ENCODE data around the gene PCBD1. TPM values are rescaled to one million over a fixed set of nuclear protein-coding genes. Genes with fewer than 3 reads are reported as not detected.

Gene PCBD1
- polyA plus RNA-seq, 3 donors = 18.0 to 28.3 (median 21.3) TPM

DNA sequence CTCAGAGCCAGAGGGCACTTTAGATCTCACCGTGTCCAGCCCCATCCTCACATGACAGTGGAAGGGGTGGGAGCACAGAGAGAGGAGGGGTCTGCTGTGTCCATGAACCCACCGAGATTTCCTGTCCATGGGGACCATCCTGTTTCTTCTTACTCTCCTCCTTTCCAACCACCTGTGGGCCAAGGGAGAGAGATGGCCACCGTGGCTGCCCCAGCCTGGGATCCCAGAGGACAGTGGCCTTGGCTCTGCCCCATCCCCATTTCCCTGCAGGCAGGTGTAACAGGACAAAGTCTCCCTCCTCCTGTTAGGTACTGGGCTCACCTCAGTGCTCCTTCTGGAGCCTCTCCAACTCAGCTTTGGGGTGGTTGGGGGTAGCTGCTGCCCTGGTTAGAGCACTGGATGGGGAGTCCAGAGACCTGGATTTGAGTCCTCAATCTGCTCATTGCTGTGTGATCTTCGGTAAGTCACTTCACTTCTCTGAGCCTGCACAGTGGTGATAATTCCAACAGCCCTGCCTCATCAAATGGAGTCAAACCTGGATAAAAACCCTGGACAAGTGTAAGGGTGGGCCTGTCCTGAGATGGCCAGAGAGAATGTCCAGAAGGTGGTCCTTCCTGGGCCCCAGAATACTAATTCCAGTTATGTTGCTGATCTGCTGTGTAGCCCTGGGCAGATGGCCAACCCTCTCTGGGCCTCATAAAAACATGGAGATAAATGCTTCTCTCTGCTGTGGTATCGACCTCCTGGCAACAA is 17.8 kb upstream of the PCBD1 start:
- no peak overlapping the region for H3K27ac Mint-ChIP-seq

DNA sequence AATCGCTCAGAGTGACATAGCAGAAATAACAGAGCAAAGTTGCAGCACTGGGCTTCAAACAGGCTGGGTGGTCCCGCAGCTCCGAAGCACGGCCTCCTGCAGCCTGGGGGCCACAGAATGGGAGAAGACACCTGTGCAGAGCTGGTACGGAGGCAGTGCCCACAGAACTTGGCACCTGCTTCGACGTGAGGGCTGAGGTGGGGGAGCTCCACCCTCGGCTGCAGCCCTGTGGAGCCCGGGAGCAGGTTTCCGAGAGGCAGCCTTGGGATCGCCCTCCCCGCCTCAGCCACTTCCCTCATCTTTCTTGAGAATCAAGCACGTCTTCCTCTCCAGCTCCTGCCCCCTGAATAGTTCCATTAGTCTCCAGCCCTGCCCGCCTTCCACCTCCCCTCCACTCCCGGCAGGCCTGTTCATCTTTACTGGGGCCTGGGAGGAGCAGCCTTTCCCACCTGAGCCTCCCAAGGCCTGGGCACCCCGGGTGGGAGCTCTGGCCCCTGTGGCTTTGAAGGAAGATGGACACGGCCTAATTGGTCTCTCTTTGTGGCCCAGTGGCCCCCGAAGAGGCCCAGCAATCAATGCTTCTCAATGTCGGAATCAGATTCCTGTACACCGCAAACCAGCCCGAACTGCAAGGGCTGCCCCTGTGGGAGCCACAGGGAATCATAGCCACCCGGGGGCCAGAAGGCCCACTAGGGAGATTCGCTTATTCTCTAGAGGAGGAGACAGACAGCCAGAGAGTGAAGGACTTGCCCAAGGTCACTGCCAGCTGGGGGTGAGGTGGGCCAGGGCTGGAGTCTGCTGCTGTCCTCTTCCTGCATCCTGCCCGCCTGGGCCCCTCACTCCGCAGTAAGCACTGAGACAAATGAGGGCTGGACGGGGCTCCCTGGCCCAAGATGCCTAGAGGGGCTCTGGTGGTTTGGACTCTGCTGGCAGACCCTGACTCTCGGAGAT is 17.0 kb upstream of the PCBD1 start:
- Histone ChIP-seq H3K4me3 (replicated peaks in 1 of 3; ENCODE audit: low read depth in 2 of 3, low read length in 3 of 3) (no peak overlapping the region), H3K36me3 (replicated peaks in 1 of 2; ENCODE audit: control insufficient read depth in 1 of 2, insufficient read depth in 2 of 2, low read length in 2 of 2) (no peaks in the 10 kb centered on the region), H3K4me2 (replicated peaks; ENCODE audit: extremely low read depth, low read length, poor library complexity, severe bottlenecking) (no peak overlapping the region), H3K79me2 (ENCODE audit: insufficient read depth, low read length) (no peaks in the 10 kb centered on the region), H3K9me3 (replicated peaks in 1 of 2; ENCODE audit: control insufficient read depth in 1 of 2, insufficient read depth in 1 of 2, low read length in 2 of 2) (no peaks in the 10 kb centered on the region), H3K27me3 (ENCODE audit: control insufficient read depth in 2 of 2, insufficient read depth in 2 of 2, low read length in 2 of 2) (no peaks in the 10 kb centered on the region), H4K20me1 (ENCODE audit: insufficient read depth, low read length) (no peaks in the 10 kb centered on the region), H2AFZ (ENCODE audit: insufficient read depth, low read depth, low read length, poor library complexity, severe bottlenecking) (no peak overlapping the region), H3K4me1 (ENCODE audit: control insufficient read depth in 1 of 2, insufficient read depth in 2 of 2, low read length in 2 of 2) (no peaks in the 10 kb centered on the region), H3K27ac (ENCODE audit: low read depth in 1 of 2, low read length in 2 of 2) (no peak overlapping the region), H3K9ac (ENCODE audit: insufficient read depth, low read length, poor library complexity, severe bottlenecking) (no peak overlapping the region)
- Mint-ChIP-seq H3K4me1 (no peaks in the 10 kb centered on the region), H3K27ac (no peak overlapping the region), H3K36me3 (no peaks in the 10 kb centered on the region), H3K9me3 (no peaks in the 10 kb centered on the region), H3K27me3 (ENCODE audit: low read depth in 3 of 3) (peaks cover 5 to 12% (median 8%) of the 10 kb centered on the region in 3 donors), H3K4me3 (no peak overlapping the region)
- DNase-seq = no peak
- intact Hi-C loops (cut with micrococcal nuclease) = no loop called here
- 89% methylated on average over 23 of the region's 27 CpGs for WGBS (ENCODE audit: insufficient coverage)
- TF ChIP-seq, protein P1, sequence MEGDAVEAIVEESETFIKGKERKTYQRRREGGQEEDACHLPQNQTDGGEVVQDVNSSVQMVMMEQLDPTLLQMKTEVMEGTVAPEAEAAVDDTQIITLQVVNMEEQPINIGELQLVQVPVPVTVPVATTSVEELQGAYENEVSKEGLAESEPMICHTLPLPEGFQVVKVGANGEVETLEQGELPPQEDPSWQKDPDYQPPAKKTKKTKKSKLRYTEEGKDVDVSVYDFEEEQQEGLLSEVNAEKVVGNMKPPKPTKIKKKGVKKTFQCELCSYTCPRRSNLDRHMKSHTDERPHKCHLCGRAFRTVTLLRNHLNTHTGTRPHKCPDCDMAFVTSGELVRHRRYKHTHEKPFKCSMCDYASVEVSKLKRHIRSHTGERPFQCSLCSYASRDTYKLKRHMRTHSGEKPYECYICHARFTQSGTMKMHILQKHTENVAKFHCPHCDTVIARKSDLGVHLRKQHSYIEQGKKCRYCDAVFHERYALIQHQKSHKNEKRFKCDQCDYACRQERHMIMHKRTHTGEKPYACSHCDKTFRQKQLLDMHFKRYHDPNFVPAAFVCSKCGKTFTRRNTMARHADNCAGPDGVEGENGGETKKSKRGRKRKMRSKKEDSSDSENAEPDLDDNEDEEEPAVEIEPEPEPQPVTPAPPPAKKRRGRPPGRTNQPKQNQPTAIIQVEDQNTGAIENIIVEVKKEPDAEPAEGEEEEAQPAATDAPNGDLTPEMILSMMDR (IDR thresholded peaks at IDR 0.05) = no peak

More for the DNA sequence above, 17.8 kb upstream of the PCBD1 start:
- no peaks in the 10 kb centered on the region for H3K79me2 ChIP-seq (ENCODE audit: insufficient read depth, low read length)
- TF ChIP-seq, protein P1 (IDR thresholded peaks at IDR 0.05) = no peak
- H4K20me1 ChIP-seq (ENCODE audit: insufficient read depth, low read length) = no peaks in the 10 kb centered on the region
- Mint-ChIP-seq H3K36me3 (no peaks in the 10 kb centered on the region), H3K27me3 (ENCODE audit: low read depth in 3 of 3) (peaks cover 5 to 12% (median 10%) of the 10 kb centered on the region in 3 donors), H3K9me3 (no peaks in the 10 kb centered on the region), H3K4me3 (no peak overlapping the region), H3K4me1 (no peaks in the 10 kb centered on the region)
- H3K4me1 ChIP-seq (ENCODE audit: control insufficient read depth in 1 of 2, insufficient read depth in 2 of 2, low read length in 2 of 2) = no peaks in the 10 kb centered on the region
- no peak overlapping the region for H2AFZ ChIP-seq (ENCODE audit: insufficient read depth, low read depth, low read length, poor library complexity, severe bottlenecking)
- 100% methylated on average over 1 of the region's 5 CpGs for WGBS (ENCODE audit: insufficient coverage)
- intact Hi-C loops (cut with micrococcal nuclease) = no loop called here
- H3K4me2 ChIP-seq (replicated peaks; ENCODE audit: extremely low read depth, low read length, poor library complexity, severe bottlenecking) = no peak overlapping the region
- no peaks in the 10 kb centered on the region for H3K27me3 ChIP-seq (ENCODE audit: control insufficient read depth in 2 of 2, insufficient read depth in 2 of 2, low read length in 2 of 2)
- no peak overlapping the region for H3K27ac ChIP-seq (ENCODE audit: low read depth in 1 of 2, low read length in 2 of 2)
- no peak overlapping the region for H3K9ac ChIP-seq (ENCODE audit: insufficient read depth, low read length, poor library complexity, severe bottlenecking)
- H3K36me3 ChIP-seq (replicated peaks in 1 of 2; ENCODE audit: control insufficient read depth in 1 of 2, insufficient read depth in 2 of 2, low read length in 2 of 2) = no peaks in the 10 kb centered on the region
- no peak overlapping the region for H3K4me3 ChIP-seq (replicated peaks in 1 of 3; ENCODE audit: low read depth in 2 of 3, low read length in 3 of 3)
- no peak for DNase-seq
- no peaks in the 10 kb centered on the region for H3K9me3 ChIP-seq (replicated peaks in 1 of 2; ENCODE audit: control insufficient read depth in 1 of 2, insufficient read depth in 1 of 2, low read length in 2 of 2)
